HG03442 (cell line): Measurements from ENCODE around the gene OR6K2.

Experiments used
- ATAC-seq: cut with Tn5 transposase; IDR thresholded peaks from one replicate; pipeline ENCODE4 v1.9.1; 2021; ENCODE audit warnings: mild to moderate bottlenecking, moderate library complexity; ENCODE audit not compliant: unreplicated experiment

Gene OR6K2

GRCh38 chr1:158686111-158687009, 14.1 kb downstream of the OR6K2 start, which contains the start of gene SPTA1:
Gene SPTA1 (minus strand): TSS chr1:158686715. CDS start chr1:158686517, 198 bp downstream.
- no peak for ATAC-seq

- ATAC-seq, result no peak
Observed at GRCh38 chr1:158685085-158685484, 15.4 kb downstream of the OR6K2 start.

- ATAC-seq, result no peak
Observed at GRCh38 chr1:158681606-158682005, 18.8 kb downstream of the OR6K2 start.

GRCh38 chr1:158679289-158679688, 21.2 kb downstream of the OR6K2 start:
- no peak for ATAC-seq

- no peak for ATAC-seq
Observed at GRCh38 chr1:158675563-158676323, 24.7 kb downstream of the OR6K2 start.

GRCh38 chr1:158674302-158674701, 26.1 kb downstream of the OR6K2 start:
- no peak for ATAC-seq

GRCh38 chr1:158666037-158666436, 34.4 kb downstream of the OR6K2 start:
- ATAC-seq, result no peak

- ATAC-seq, result no peak
Observed at GRCh38 chr1:158654571-158654970, 45.9 kb downstream of the OR6K2 start.

- no peak for ATAC-seq
Observed at GRCh38 chr1:158654086-158654485, 46.4 kb downstream of the OR6K2 start.

- ATAC-seq, result no peak
Observed at GRCh38 chr1:158652721-158653334, 47.6 kb downstream of the OR6K2 start.
